ENCODE measurements around the gene SSTR5.

The SSTR5 gene

DNA sequence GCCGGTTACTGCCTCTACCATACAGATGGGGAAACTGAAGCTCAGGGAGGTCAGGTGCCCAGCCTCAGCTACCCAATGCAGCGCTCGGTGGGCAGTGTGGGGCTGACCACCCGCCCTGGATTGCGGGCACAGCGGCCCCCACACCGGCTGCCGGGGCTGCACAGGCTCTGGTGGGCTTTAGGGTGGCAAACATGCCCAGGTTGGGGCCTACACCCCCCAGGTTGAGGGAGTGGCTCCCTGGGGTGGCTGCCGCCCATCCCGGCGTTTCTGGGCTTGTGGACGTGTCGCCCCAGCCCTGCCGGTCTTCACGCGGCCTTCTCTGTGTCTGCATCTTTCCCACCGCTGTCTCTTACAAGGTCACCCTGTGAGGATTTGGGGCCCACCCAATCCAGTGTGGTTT is 40.9 kb upstream of the SSTR5 start:
- Histone ChIP-seq H3K4me3 (ENCODE audit: low read length in 2 of 2) (no peak overlapping the region), H3K4me1 (ENCODE audit: control insufficient read depth, insufficient read depth, low read length) (no peaks in the 10 kb centered on the region), H3K9me3 (ENCODE audit: control insufficient read depth in 2 of 2, low read length in 2 of 2) (peaks cover 0 to 8% of the 10 kb centered on the region in 2 donors), H3K27me3 (ENCODE audit: control insufficient read depth in 1 of 2, insufficient read depth in 2 of 2, low read length in 2 of 2) (peaks cover 10 to 27% of the 10 kb centered on the region in 2 donors), H3K27ac (ENCODE audit: low read length) (no peak overlapping the region), H3K9ac (ENCODE audit: low read length in 2 of 2) (no peak overlapping the region), H3K36me3 (ENCODE audit: control insufficient read depth in 2 of 2, insufficient read depth in 2 of 2, low read length in 2 of 2) (no peaks in the 10 kb centered on the region)

DNA sequence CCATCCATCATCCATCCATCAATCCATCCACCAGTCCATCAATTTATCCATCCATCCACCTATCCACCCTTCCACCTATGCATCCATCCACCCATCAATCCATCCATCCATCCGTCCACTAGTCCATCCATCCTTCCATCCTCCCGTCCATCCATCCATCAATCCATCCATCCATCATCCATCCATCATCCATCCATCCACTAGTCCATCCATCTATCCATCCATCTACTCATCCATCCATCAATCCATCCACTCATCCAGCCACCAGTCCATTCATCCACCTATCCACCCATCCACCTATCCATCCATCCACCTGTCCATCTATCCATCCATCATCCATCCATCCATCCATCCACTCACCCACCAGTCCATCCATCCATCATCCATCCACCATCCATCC is 39.9 kb upstream of the SSTR5 start:
- Histone ChIP-seq H3K27me3 (ENCODE audit: control insufficient read depth in 1 of 2, insufficient read depth in 2 of 2, low read length in 2 of 2) (peaks cover 15 to 34% of the 10 kb centered on the region in 2 donors), H3K36me3 (ENCODE audit: control insufficient read depth in 2 of 2, insufficient read depth in 2 of 2, low read length in 2 of 2) (no peaks in the 10 kb centered on the region), H3K4me3 (ENCODE audit: low read length in 2 of 2) (no peak overlapping the region), H3K27ac (ENCODE audit: low read length) (no peak overlapping the region), H3K9ac (ENCODE audit: low read length in 2 of 2) (no peak overlapping the region), H3K9me3 (ENCODE audit: control insufficient read depth in 2 of 2, low read length in 2 of 2) (peaks cover 0 to 8% of the 10 kb centered on the region in 2 donors), H3K4me1 (ENCODE audit: control insufficient read depth, insufficient read depth, low read length) (no peaks in the 10 kb centered on the region)

DNA sequence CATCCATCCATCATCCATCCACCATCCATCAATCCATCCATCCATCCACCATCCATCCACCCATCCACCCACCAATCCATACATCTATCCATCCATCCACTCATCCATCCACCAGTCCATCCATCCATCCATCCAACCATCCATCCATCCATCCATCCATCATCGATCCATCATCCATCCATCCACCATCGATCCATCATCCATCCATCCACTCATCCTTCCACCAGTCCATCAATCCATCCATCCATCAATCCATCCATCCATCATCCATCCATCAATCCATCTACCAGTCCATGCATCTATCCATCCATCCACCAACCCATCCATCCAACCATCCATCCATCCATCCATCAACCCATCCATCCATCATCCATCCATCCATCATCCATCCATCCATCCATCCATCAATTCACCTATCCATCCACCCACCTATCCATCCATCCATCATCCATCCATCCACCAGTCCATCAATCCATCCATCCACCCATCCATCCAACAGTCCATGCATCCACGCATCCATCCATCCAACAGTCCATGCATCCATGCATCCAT is 39.3 kb upstream of the SSTR5 start:
- no peaks in the 10 kb centered on the region for H3K36me3 ChIP-seq (ENCODE audit: control insufficient read depth in 2 of 2, insufficient read depth in 2 of 2, low read length in 2 of 2)
- H3K27ac ChIP-seq (ENCODE audit: low read length) = no peak overlapping the region
- peaks cover 18 to 40% of the 10 kb centered on the region in 2 donors for H3K27me3 ChIP-seq (ENCODE audit: control insufficient read depth in 1 of 2, insufficient read depth in 2 of 2, low read length in 2 of 2)
- no peak overlapping the region for H3K4me3 ChIP-seq (ENCODE audit: low read length in 2 of 2)
- H3K9me3 ChIP-seq (ENCODE audit: control insufficient read depth in 2 of 2, low read length in 2 of 2) = peaks cover 0 to 8% of the 10 kb centered on the region in 2 donors
- H3K9ac ChIP-seq (ENCODE audit: low read length in 2 of 2) = no peak overlapping the region
- no peaks in the 10 kb centered on the region for H3K4me1 ChIP-seq (ENCODE audit: control insufficient read depth, insufficient read depth, low read length)

DNA sequence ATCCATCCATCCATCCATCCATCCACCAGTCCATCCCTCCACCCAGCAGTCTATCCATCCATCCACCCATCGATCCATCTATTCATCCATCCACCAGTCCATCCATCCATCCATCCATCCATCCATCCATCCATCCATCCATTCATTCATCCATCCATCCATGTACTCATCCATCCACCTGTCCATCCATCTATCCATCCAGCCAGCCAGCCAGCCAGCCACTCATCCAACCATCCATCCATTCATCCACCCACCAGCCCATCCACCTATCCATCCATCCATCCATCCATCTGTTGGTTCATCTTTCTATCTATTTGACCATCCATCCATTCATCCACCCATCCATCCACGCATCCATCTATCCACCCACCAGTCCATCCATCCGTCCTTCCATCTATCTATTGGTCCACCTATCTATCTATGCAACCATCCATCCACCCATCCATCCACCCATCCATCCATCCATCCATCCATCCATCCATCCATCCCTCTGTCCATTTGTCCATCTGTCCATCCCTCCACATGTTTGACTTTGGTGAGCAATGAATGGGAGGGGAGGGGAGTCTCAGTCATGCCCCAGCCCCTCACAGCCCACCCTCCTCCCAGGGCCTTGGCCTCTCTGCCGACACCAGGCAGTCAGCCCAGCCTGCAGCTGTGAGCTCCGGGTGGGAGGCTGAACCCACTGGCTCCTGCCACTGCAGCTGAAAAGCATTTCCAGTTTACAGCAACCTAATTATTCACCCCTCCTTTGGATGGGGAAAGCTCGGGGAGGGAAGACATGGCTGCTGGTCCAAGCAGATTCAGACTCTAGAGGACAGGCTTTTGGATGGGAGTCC is 38.1 kb upstream of the SSTR5 start:
- Histone ChIP-seq H3K27me3 (ENCODE audit: control insufficient read depth in 1 of 2, insufficient read depth in 2 of 2, low read length in 2 of 2) (peaks cover 20 to 37% of the 10 kb centered on the region in 2 donors), H3K4me3 (ENCODE audit: low read length in 2 of 2) (no peak overlapping the region), H3K4me1 (ENCODE audit: control insufficient read depth, insufficient read depth, low read length) (no peaks in the 10 kb centered on the region), H3K27ac (ENCODE audit: low read length) (no peak overlapping the region), H3K36me3 (ENCODE audit: control insufficient read depth in 2 of 2, insufficient read depth in 2 of 2, low read length in 2 of 2) (no peaks in the 10 kb centered on the region), H3K9ac (ENCODE audit: low read length in 2 of 2) (no peak overlapping the region), H3K9me3 (ENCODE audit: control insufficient read depth in 2 of 2, low read length in 2 of 2) (peaks cover 0 to 8% of the 10 kb centered on the region in 2 donors)

DNA sequence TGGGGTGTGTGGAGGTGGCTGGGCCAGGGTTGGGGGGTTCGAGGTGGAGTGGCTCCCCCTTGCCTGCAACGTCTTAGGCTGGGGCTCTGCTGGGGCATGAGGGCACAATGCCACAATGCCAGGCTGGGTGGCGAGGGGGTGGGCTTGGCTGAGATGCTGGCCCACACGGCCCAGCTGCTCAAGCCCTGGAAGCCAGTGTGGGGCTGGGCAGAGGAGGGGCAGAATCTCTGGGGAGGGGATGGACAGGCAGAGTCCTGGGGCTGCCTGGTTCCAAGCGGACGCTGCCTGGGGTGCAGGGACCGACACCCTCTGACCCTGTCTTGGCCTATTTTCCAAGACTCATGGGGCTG is 37.5 kb upstream of the SSTR5 start:
- no peak overlapping the region for H3K27ac ChIP-seq (ENCODE audit: low read length)

DNA sequence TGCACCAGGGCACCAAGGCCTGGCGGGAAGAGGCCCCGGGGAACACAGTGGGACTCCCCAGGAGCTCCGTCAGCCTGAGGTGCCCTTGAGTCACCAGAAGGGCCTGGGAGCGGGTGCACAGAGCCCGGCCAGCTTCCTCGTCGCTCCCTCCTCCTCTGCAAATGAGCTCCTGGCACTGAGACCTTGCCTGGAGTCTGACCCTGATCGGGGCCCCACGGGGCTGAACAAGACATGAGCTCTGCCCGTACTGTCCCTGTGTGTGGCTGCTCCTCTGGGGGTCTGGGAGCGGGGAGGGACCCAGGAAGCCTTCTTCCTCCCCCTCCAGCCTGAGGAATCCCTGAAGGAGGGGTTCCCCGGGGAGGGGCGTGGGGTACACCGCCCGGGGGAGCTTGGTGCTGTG is 36.4 kb upstream of the SSTR5 start:
- H3K27me3 ChIP-seq (ENCODE audit: control insufficient read depth in 1 of 2, insufficient read depth in 2 of 2, low read length in 2 of 2) = peaks cover 20 to 30% of the 10 kb centered on the region in 2 donors
- no peak overlapping the region for H3K27ac ChIP-seq (ENCODE audit: low read length)
- H3K4me3 ChIP-seq (ENCODE audit: low read length in 2 of 2) = no peak overlapping the region
- H3K36me3 ChIP-seq (ENCODE audit: control insufficient read depth in 2 of 2, insufficient read depth in 2 of 2, low read length in 2 of 2) = no peaks in the 10 kb centered on the region
- no peaks in the 10 kb centered on the region for H3K4me1 ChIP-seq (ENCODE audit: control insufficient read depth, insufficient read depth, low read length)
- H3K9ac ChIP-seq (ENCODE audit: low read length in 2 of 2) = no peak overlapping the region
- H3K9me3 ChIP-seq (ENCODE audit: control insufficient read depth in 2 of 2, low read length in 2 of 2) = peaks cover 0 to 8% of the 10 kb centered on the region in 2 donors

More for the DNA sequence above, 37.5 kb upstream of the SSTR5 start:
- Histone ChIP-seq H3K27me3 (ENCODE audit: control insufficient read depth in 1 of 2, insufficient read depth in 2 of 2, low read length in 2 of 2) (peaks cover 20 to 37% of the 10 kb centered on the region in 2 donors), H3K9me3 (ENCODE audit: control insufficient read depth in 2 of 2, low read length in 2 of 2) (peaks cover 0 to 8% of the 10 kb centered on the region in 2 donors), H3K4me1 (ENCODE audit: control insufficient read depth, insufficient read depth, low read length) (no peaks in the 10 kb centered on the region), H3K4me3 (ENCODE audit: low read length in 2 of 2) (no peak overlapping the region), H3K9ac (ENCODE audit: low read length in 2 of 2) (no peak overlapping the region), H3K36me3 (ENCODE audit: control insufficient read depth in 2 of 2, insufficient read depth in 2 of 2, low read length in 2 of 2) (no peaks in the 10 kb centered on the region)

DNA sequence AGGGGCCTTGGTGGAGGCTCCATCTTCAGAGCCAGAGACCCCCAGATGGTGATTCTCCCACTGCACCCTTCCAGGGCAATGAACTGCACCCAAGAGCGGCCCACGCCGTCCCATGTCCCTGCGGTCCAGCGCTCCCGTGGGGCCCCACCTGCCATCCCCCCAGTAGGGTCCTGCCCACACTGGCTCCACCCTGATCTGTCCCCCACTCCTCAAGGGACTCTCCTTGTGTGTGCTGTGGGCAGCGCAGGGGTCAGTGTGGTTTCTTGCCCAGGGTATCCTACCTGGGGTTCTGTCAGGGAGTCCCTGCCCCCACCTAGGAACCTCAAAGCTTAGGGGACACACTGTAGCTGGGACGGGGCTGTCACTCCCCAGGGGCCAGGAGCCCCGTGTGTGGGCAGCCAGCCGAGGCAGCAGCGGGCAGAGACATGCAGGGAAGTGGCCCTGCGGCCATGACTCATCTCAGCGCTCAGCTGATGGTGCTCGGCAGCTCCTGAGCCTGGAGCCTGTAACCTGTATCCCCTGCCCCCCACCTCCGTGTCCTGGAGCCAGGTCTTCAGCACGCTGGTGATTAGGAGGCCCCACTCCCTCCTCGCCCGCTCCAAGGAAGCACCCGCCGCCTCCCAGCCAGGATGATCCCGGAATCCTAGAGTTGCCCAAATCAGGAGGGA is 35.7 kb upstream of the SSTR5 start:
- Histone ChIP-seq H3K27me3 (ENCODE audit: control insufficient read depth in 1 of 2, insufficient read depth in 2 of 2, low read length in 2 of 2) (peaks cover 25 to 27% of the 10 kb centered on the region in 2 donors), H3K9ac (ENCODE audit: low read length in 2 of 2) (no peak overlapping the region), H3K4me1 (ENCODE audit: control insufficient read depth, insufficient read depth, low read length) (no peaks in the 10 kb centered on the region), H3K27ac (ENCODE audit: low read length) (no peak overlapping the region), H3K4me3 (ENCODE audit: low read length in 2 of 2) (no peak overlapping the region), H3K9me3 (ENCODE audit: control insufficient read depth in 2 of 2, low read length in 2 of 2) (peaks cover 2 to 8% of the 10 kb centered on the region in 2 donors), H3K36me3 (ENCODE audit: control insufficient read depth in 2 of 2, insufficient read depth in 2 of 2, low read length in 2 of 2) (no peaks in the 10 kb centered on the region)

DNA sequence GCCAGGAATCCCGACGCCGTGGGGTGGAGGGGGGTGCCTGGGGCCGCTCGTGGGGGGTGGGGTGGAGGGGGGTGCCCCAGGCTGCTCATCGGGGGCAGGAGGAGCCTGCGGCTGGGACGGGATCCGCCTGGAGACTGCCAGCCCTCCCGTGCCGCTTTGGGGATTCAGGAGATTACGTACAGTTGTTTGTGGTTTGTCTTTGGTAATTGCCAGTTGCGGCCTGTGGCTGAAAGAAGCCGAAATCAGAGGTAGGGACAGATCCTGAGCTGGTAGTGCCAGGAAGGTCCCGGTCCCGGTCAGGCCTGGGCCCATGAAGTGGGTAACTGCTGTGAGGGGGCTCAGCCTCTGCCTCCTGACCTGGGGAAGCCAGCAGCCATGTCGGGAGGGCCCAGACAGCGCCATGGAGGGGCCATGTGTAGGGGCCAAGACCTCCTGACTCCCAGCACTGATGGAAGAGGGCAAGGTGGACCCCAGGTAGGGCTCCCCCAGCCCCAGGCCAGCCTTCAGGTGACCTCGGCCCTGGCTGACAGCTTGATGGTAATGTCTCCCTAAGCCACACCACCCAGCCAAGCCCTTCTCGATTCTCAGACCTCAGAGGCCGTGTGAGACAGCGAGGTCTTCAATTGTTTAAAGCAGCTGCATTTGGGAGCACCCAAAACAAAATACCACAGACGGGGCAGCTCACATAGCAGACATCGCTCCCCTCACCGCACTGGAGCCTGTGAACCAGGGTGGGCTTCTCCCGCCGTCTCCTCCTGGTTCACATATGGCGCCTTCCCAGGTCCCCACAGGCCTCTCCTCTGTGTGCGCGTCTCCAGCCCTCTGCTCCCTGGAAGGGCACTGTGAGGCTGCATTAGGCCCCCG is 34.9 kb upstream of the SSTR5 start:
- no peak overlapping the region for H3K4me3 ChIP-seq (ENCODE audit: low read length in 2 of 2)
- peaks cover 27 to 30% of the 10 kb centered on the region in 2 donors for H3K27me3 ChIP-seq (ENCODE audit: control insufficient read depth in 1 of 2, insufficient read depth in 2 of 2, low read length in 2 of 2)
- peaks cover 5 to 6% of the 10 kb centered on the region in 2 donors for H3K9me3 ChIP-seq (ENCODE audit: control insufficient read depth in 2 of 2, low read length in 2 of 2)
- H3K9ac ChIP-seq (ENCODE audit: low read length in 2 of 2) = no peak overlapping the region
- no peaks in the 10 kb centered on the region for H3K4me1 ChIP-seq (ENCODE audit: control insufficient read depth, insufficient read depth, low read length)
- no peaks in the 10 kb centered on the region for H3K36me3 ChIP-seq (ENCODE audit: control insufficient read depth in 2 of 2, insufficient read depth in 2 of 2, low read length in 2 of 2)
- H3K27ac ChIP-seq (ENCODE audit: low read length) = no peak overlapping the region

DNA sequence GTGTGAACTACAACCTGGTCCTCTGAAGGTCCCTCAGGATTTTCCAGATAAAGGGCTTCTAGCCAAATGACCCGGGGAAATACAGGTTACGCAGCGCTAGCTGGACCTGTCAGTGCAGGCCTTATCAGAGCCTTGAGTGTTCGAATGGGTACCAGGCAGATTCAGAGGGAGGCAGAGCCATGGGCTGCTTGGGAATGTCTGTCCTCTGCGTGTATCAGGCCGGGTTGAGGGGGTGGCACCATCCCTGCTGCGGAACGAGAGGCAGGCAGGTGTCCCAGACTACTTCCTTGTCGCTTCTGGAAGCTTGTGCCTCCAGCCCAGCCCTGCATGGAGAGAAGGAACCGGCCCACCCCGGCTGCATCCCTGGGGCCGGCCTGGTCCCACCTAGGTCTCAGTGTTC is 33.6 kb upstream of the SSTR5 start:
- Histone ChIP-seq H3K27me3 (ENCODE audit: control insufficient read depth in 1 of 2, insufficient read depth in 2 of 2, low read length in 2 of 2) (peaks cover 27% of the 10 kb centered on the region in 2 donors), H3K36me3 (ENCODE audit: control insufficient read depth in 2 of 2, insufficient read depth in 2 of 2, low read length in 2 of 2) (no peaks in the 10 kb centered on the region), H3K27ac (ENCODE audit: low read length) (no peak overlapping the region), H3K9me3 (ENCODE audit: control insufficient read depth in 2 of 2, low read length in 2 of 2) (peaks cover 0 to 6% of the 10 kb centered on the region in 2 donors), H3K4me1 (ENCODE audit: control insufficient read depth, insufficient read depth, low read length) (no peaks in the 10 kb centered on the region), H3K9ac (ENCODE audit: low read length in 2 of 2) (no peak overlapping the region), H3K4me3 (ENCODE audit: low read length in 2 of 2) (no peak overlapping the region)

DNA sequence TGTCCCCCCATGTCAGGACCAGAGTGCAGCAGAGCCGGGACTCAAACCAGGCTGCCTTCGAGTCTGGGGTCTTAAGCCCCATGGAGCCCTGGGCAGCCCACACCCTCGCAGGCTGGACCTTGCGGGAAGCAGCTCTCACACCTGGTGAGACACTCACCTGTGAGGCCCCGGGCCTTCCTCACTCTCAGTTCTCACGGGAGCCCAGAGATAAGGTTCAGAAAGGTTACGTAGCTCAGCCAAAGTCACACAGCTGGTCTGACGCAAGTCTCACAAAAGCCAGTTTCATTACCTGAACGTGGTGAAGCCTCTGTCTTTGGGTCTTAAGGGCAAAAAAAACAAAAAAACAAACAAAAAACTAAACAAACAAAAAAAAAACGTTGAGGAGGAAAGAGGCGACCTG is 32.8 kb upstream of the SSTR5 start:
- Histone ChIP-seq H3K4me3 (ENCODE audit: low read length in 2 of 2) (no peak overlapping the region), H3K27ac (ENCODE audit: low read length) (no peak overlapping the region), H3K9me3 (ENCODE audit: control insufficient read depth in 2 of 2, low read length in 2 of 2) (peaks cover 0 to 6% of the 10 kb centered on the region in 2 donors), H3K9ac (ENCODE audit: low read length in 2 of 2) (no peak overlapping the region), H3K4me1 (ENCODE audit: control insufficient read depth, insufficient read depth, low read length) (no peaks in the 10 kb centered on the region), H3K36me3 (ENCODE audit: control insufficient read depth in 2 of 2, insufficient read depth in 2 of 2, low read length in 2 of 2) (no peaks in the 10 kb centered on the region), H3K27me3 (ENCODE audit: control insufficient read depth in 1 of 2, insufficient read depth in 2 of 2, low read length in 2 of 2) (peaks cover 28 to 30% of the 10 kb centered on the region in 2 donors)
